Stimulated activated CD8-positive, alpha-beta memory T cell treated with anti-CD3 and anti-CD28 coated beads, Interleukin-7, amount 100 ng/mL, for 24 hours (primary cell): ENCODE data around the gene TMIGD1.
A peak's percentile ranks its signal among the peaks of the same experiment; 100 is the strongest.

Experiments used
- DNase-seq: peaks from one replicate; pipeline ENCODE4 v3.0.0-alpha.2; 2020; ENCODE audit warnings: low read depth

TMIGD1 gene

DNA sequence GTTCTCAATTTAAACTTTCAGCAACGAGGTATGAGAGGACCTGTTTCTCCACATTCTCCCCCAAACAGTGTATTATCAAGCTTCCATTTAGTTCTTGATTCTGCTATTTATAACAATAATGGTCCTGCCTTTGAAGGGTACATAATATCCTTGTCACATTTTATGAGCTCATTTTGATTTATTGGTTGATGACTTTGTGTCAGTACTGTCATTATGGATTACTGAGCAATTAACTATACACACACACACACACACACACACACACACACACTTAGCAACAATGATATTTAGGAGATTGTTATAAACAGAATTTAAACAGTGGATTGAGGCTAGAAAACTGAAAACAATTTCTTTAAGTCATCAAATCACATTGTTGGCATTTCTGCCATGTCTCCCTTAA, 7.0 kb downstream of the TMIGD1 start:
- DNase-seq = no peak

DNA sequence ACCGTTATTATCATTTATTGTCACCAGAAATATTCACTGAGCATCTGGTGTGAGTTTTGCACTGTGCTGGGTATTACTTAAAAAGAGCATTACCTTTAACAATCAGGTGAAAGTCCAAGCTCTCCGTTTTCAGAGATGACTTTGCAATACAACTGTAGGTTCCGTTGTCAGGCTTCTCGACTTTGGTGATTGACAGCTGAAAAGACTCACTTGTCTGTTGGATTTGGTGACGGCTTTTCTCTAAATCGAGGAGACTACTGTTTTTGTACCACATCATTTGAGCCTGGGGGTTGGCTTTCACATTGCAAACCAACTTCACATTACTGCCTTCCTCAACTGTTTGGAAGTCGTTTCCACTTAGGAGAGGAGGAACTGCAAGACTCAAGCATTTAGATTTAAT, 9.1 kb downstream of the TMIGD1 start:
- DNase-seq = no peak

DNA sequence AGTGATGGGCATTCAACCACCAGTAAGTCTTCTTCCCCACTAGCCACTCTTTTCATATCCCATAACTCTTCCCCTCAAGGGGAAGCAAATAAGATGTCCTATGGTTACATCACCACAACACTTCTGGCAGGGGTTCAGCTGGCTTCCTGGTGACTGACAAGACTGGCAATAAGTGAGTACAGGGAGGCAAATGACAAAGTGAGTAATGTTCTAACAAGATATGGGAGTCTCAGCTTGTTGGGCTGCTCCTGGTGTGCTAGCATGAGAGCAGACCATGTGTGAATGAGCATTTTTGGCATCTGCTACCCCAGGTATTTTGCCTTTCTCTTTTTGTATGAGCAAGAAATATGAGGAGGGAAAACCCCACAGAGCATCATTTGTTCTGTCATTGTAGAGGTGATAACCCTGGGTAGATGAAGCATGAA, 9.9 kb downstream of the TMIGD1 start:
- DNase-seq = no peak

DNA sequence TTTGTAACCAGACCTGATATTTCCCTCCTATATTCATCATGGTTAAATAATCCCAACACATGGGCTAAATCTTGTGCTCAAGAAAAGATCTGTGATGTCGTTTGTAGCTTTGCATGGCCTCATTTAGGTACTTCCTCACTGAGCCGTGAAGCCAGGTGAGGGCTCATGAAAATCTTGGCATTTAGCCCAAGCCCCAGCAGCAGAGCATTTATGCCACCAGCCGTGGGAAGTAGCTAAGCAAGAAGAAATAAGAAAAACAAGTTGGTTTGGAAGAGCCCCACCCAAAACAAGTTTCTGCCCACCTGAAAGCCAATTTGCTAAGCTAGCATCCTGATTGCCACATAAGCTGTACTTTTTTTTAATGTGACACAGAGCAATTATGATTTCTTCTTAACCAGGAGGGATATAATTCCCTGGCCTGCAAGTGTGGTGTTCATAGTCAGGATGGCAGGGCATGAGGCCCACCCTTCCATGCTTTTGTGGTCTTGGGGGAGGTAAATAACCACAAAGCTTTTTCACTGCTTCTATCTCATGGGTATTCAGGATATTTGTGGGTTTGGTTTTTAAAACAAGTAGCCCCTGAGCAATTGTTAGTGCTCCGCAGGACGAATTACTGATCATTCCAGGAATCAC, 10.5 kb downstream of the TMIGD1 start:
- no peak for DNase-seq

DNA sequence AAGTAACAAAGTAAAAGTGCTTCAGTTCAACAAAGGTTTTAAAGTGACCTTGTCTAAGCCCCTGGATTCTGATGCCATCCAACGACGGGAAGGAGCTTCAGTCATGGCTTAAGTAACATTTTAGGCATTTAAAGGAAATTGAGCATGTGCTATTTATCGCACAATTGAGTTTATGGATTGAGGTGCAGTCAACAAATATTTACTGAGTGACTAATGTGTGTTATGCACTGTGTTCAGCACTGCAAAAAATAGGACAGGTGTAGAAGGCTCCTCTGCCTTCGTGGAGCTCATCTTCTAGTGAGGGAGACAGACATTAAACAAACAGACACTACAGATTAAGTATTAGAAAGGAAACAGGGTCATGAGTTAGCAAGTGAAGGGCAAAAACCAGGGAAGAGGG, 12.5 kb downstream of the TMIGD1 start:
- DNase-seq = no peak

DNA sequence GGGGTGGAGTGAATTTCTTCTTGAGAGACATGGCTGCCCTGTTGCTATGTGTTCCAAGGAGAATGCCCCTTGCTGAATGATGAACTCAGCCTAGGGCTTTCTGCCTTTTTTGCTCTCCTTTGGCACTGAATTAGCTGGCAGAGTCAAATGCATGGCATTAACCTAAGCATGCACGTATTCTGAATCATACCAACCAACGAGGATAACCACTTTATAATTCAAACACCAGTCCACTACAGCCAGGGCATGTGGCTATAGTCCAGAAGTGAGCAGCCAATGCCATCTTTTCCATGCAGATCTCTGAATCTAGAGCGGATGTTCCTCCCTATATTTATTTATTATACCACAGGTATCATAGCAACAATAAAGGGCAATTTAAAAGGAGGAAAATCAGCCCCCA, 15.7 kb downstream of the TMIGD1 start:
- DNase-seq = no peak

DNA sequence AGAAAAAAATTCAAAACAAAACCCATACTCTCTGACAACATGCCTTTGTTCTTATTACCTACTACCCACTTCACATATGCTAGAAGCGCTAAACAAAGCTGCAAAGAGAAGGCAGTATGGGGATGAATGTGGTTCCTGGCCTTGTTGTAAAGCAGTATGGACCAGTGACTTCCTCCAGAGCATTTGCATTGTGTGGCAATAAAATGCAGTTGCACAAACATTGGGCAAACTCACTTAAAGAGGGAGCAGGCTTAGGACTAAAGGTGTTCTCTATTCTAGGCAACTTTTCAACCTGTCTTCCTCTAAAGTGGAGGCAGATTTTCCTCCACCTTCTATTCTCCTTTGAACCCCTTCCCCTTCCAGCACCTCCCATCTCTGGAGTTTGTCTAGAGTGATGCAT, 17.1 kb downstream of the TMIGD1 start:
- DNase-seq = no peak

DNA sequence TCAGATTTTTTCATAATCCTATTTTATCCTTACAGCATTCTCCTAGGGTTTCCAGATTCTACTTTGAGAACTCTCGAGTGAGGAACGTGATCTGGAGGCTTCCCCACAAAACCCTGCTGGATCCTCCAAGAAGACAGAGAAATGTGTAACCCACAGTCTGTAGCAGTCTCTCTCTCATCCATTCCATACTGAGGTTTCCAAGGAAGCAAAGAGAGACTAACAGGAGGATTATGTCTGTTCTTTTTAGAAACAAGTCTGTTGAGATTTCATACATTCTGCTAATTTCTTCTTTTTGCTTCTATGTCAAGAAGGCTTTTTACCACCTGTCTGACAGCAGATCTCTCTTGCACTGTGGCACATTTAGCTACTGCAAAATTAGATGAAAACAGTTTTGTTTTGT, 18.8 kb downstream of the TMIGD1 start:
- no peak for DNase-seq

DNA sequence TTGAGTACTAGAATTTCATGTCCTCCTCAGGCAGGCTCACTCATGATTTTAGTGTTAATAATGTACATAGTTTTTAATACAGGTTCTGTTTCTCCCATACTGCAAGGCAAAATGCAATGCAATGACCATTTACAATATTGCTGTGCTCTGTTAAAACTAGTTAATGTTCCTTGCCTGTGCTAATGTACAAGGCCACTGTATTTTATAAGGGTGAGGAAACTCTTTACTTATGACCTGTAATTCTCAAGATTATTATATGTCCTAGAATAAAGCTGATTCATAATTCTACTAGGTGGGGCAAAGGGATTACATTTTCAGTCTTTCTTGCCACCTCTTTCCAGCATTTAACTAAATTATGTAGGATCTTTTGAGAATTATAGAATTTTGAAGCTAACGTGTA, 19.4 kb downstream of the TMIGD1 start:
- DNase-seq = no peak

DNA sequence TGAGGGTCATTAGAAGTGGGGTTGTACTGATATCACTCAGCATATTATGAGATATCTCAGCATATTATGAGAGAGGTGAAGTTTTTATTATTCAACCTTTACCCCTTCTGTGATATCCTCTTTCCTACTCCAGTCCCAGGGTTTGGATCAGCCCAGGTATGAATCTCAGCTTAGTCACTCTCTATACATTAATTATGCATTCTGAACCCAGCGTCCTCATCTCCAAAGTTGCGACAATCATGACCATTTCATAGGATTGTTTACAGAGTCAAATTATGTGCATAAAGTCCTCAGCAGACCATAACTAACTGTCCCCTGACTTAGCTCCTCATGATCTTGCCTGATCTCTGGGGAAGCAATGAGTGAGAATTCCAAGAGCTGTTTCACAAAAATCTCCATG, 21.6 kb downstream of the TMIGD1 start:
- no peak for DNase-seq

DNA sequence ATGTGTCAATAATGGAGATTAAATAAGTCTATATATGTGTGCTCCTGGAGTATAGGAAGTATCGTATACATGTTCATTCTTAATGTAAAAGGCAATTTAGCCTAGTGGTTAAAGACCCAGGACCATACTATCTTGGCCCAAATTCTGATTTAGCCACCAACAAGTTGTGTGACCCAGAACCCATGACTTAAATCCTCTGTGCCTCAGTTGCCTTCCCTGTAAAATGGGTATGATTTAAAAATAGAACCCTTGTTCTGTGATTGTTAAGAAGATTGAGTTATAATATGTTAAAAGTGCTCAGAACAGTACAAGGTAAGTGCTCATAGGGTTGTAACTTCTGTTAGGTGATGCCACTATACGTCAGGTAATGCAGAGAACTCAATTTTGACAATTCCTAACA, 23.3 kb downstream of the TMIGD1 start:
- DNase-seq = no peak

DNA sequence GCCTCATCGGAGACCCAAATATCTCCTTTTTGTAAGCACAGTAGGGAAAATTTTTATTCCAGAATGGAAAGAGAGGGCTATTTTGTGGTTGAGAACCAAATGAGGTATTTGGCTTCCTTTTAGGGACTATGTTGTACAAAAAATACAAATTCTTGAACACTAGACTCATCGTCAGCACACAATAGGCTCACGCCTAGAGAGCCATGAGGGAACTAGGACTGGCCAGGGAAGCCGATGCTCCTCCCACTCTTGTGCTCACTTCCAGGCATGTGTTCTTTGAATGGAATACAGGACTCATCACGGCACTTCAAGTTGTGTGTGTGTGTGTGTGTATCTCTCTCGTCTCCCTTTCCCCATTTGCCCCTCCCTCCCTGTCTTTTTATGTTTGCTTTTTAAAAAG, 24.3 kb downstream of the TMIGD1 start:
- DNase-seq = no peak

DNA sequence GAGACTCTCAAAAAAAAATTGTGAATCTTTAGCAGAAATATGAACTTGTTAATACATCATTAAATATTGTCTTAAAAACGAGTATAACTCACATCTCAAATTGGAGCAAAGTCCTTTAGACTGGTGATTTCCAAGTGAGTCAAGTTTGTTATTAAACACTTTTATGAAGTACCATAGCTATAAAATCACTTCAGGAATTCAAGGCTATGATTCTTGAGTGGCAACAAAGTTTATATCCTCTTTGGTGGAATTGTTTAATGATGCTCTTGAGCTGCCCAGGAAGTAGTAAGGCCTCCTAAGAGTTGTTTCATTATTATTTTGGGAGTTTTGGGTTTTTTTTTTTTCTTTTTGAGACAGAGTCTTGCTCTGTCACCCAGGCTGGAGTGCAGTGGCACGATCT, 25.5 kb downstream of the TMIGD1 start:
- DNase-seq = no peak

DNA sequence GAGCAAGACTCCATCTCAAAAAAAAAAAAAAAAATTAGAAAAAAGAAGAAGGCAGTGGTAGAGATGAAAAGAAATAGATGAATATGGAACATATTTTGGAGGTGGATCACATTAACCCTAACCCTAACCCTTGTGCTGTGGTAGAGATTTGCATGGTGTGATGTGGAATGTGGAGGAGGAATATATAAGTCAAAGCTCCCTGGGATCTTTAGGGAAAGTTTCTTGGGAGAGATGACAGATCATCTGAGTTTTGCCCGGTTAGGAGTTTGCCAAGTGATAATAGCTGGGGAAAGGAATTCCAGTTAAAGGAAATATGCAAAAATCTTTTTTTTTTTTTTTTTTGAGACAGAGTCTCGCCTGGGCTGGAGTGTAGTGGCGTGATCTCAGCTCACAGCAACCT, 29.1 kb downstream of the TMIGD1 start:
- DNase-seq = no peak

DNA sequence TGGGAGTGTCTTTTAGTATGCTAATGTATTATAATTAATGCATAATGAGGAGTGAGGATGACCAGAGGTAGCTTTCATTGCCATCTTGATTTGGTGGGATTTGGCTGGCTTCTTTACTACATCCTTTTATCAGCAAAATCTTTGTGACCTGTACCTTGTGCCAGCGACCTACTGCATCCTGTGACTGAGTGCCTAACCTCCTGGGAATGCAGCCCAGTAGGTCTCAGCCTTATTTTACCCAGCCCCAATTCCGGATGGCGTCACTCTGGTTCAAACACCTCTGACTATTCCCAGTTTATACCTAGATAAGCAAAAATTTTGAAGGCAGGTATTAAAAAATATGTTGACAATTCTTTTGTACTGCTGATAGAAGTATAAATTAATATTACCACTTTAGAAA, 31.6 kb downstream of the TMIGD1 start:
- DNase-seq = no peak

DNA sequence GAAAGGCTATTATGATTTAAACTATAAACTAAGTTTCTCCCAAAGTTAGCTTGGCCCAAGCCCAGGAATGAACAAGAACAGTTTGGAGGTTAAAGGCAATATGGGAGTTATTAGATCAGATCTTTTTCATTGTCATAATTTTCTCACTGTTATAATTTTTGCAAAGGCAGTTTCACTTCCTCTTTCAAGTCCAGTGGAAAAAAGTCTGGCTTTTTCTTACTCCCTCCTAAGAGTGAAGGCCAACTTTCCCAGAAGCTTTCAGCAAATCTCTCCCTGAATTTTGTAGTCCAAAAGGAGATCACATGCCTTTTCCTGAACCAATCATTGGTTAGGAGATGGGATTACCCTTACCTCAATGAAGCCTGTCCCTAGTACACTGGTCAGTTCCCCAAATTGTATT, 33.0 kb downstream of the TMIGD1 start:
- no peak for DNase-seq

DNA sequence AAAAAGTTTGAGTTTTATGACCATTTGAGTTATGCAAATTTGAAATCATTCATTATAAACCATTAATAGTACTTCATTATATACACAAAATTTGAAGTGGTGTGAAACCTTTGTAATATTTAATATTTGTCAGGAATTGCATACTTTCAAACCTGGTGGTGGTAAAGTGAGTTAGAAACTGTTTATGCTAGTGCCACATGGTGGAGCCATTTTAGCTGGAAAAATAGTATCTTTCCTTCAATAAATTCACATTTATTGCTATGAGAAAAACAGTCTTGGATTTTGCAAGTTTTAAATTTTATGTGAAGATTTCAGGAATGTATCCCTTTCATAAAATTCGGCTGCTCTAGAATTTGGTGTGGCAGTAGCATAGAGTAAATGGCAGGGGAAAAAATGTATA, 34.9 kb downstream of the TMIGD1 start:
- DNase-seq = no peak

DNA sequence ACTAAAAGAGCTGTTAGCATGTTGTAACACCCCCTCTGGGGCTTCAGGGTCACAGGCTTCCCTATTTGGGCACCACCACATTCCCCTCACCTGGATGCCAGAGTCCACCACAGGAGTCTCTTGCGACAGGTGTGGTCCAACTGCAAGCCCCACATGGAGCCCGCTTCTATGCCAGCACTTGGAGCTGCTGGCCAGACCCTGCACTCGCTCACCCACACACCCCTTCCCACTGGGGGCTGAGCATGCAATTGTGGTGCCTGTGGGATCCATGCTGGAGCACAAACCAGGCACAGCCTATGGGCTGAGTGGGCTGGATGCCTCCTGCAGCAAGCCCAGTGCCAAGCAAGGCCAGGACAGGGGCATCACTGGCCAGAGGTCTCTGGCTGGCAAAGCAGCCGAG, 36.1 kb downstream of the TMIGD1 start:
- DNase-seq = no peak

DNA sequence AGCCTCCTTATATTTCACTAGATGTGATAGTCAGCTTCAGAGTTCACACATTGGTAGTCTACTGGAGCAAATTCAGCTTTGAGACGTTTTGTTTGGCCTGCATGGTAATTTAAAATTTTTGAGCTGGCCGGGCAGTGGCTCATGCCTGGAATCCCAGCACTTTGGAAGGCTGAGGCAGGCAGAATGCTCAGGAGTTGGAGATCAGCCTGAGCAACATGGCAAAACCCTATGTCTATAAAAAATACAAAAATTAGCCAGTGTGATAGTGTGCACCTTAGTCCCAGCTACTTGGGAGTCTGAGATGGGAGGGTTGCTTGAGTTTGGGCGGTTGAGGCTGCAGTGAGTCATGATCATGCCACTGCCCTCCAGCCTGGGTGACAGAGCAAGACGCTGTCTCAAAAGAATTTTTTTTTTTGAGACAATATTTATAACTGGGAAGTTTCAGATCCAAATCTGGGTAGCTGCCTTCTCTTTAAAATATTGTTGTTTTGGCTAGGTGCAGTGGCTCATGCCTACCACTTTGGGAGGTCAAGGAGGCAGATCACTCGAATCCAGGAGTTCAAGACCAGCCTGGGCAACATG, 37.3 kb downstream of the TMIGD1 start:
- no peak for DNase-seq

DNA sequence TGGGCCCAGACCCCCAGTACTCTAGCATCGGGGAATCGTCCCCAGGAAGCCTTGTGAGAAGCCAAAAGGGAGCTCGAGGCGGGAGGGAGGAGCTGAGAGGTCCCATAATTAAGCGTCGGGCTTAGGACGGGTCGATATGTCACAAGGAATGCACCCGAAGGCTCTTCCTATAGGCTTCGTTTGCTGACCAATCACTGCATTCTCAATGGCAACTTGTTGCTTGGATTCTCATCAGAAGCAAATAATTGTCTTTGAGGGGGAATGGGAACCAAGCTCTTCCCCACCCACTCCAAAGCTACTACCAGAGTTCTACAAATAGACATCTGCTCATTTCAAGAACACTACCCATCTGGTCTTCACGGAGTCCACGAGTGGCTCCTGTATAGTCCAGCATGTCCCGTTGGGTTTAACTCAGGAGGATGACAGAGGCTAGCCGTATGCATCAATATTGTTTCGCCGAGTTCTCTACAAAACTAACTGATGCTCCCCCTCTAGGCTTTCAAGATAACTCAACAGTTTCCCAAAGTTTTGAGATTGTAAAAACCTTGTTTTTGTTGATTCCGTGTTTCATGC, 41.5 kb downstream of the TMIGD1 start:
- DNase-seq = no peak

DNA sequence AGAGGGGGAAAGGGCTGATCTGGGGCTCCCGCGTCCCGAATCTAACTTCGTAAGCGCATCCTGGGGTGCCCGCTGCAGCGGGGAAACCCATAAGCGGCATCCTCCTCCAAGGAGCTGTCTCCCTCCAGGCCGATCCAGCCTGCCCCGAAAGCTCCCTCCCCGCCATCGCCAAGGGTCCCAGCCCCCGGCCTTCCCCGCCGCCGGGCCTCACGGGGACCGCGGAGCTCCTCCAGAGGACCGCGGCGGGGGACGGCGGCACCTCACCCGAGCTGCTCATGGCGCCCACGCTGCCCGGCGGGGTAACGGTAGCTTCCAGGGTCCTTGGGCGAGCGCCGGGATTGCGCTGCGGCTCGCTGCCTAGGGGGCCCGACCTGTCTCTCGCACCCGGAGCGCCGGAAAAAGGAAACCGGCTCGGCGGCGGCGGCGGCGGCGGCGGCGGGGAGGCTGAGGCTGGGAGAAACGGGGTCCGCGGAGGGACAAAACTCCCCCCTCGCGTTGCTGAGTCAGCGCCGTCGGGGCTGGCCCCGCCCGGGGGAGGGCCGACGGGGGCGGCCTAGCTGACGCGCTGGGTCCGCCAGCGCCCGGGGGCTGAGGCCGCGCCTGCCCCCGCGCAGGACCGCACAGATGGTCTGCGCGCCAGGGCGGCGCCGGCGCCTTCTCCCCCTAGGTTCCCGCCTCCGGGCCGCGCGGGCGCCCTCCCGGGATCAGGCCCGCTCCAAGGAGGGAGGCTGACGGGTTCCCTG, 42.1 kb downstream of the TMIGD1 start, which contains the start of gene BLMH:
TSS of gene BLMH (minus strand) at position 402 of the 743 bp plus-strand sequence. CDS start at position 277, 125 bp downstream.
- DNase-seq = peak; percentile 70

DNA sequence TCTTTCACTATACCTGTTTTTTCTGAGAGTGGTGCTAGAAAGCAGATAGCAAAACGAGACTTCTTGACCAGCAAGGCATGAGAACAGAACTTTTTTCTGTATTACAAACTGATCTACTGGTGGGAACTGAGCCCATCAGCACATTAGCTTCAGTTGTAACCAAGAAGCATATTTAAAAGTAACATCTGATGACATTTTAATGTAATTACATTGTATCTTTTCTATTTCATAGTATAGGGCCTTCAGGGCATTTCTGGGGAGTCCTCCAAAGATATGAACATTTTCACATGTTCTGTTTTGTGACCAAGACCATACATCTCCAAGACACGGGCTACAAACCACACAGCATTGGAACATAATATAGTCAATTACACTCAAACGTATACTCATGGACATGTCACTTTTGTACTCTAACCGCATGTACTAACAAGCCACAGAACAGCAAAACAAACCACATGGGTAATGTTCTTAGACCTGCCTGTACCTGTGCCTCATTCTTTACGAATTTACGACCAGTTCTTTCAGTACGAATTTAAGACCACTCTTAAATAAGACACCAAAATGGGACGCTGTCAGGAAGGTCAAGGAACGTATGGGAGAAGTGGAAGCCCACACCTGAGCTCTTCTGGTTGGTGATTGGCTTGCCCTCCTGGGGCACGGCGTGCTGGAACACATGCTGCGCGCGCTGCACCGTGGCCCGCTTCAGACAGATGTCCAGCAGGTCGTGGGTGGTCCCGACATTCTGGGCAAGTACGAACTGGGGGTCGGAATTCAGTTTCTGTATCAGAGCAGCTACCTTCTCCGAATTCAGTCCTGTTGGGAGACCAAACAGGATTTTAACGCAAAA, 42.9 kb downstream of the TMIGD1 start:
- DNase-seq = peak; percentile 21
